ENCODE data around the gene IFNL1. TPM values are rescaled to one million over a fixed set of nuclear protein-coding genes. Genes with fewer than 3 reads are reported as not detected.

IFNL1 gene
- 0.06 to 0.23 TPM in 2 of 5 replicates, not detected in the others for total RNA-seq (2022; extraction: Qiagen RNA extraction; ENCODE audit: low read depth)

GRCh38 chr19:39296055-39296645 is at the start of gene IFNL1:
IFNL1 (plus strand) TSS chr19:39296407; CDS start chr19:39296422, 15 bp downstream.

GRCh38 chr19:39248806-39249205 is 47.4 kb upstream of the IFNL1 start, which contains the start of gene IFNL4:
IFNL4 (minus strand) TSS chr19:39248856.

GRCh38 chr19:39268085-39268484 is 28.1 kb upstream of the IFNL1 start, which contains the start of gene IFNL2:
IFNL2 (plus strand) TSS chr19:39268396; CDS start chr19:39268569, 173 bp downstream.

GRCh38 chr19:39341719-39342604 is 45.8 kb downstream of the IFNL1 start, which contains the start of gene SAMD4B:
SAMD4B (plus strand) TSS chr19:39342421; CDS start chr19:39356894, 14,473 bp downstream.

Other genes starting within 250 kb of the IFNL1 start
- 0.15 to 0.19 TPM (median 0.17 TPM) in 5 replicates for gene ACP7, start 212.0 kb upstream of the IFNL1 start, total RNA-seq (2022; extraction: Qiagen RNA extraction; ENCODE audit: low read depth)
- 96.5 to 129 TPM (median 118 TPM) in 5 replicates for gene PAK4, start 170.6 kb upstream of the IFNL1 start, total RNA-seq (2022; extraction: Qiagen RNA extraction; ENCODE audit: low read depth)
- gene NCCRP1, start 99.4 kb upstream of the IFNL1 start, total RNA-seq (2022; extraction: Qiagen RNA extraction; ENCODE audit: low read depth): 1.4 to 2.0 TPM (median 1.8 TPM) in 5 replicates
- not detected in 5 replicates for gene SYCN, start 92.1 kb upstream of the IFNL1 start, total RNA-seq (2022; extraction: Qiagen RNA extraction; ENCODE audit: low read depth)
- not detected in 5 replicates for gene IFNL3, start 51.4 kb upstream of the IFNL1 start, total RNA-seq (2022; extraction: Qiagen RNA extraction; ENCODE audit: low read depth)
- gene IFNL4, start 47.6 kb upstream of the IFNL1 start, total RNA-seq (2022; extraction: Qiagen RNA extraction; ENCODE audit: low read depth): not detected in 5 replicates
- gene IFNL2, start 28.0 kb upstream of the IFNL1 start, total RNA-seq (2022; extraction: Qiagen RNA extraction; ENCODE audit: low read depth): not detected in 5 replicates
- gene LRFN1, start 24.5 kb downstream of the IFNL1 start, total RNA-seq (2022; extraction: Qiagen RNA extraction; ENCODE audit: low read depth): 8.7 to 14.4 TPM (median 12.9 TPM) in 5 replicates
- gene GMFG, start 39.6 kb downstream of the IFNL1 start, total RNA-seq (2022; extraction: Qiagen RNA extraction; ENCODE audit: low read depth): 0.27 to 0.56 TPM (median 0.34 TPM) in 3 of 5 replicates, not detected in the others
- gene SAMD4B, start 46.0 kb downstream of the IFNL1 start, total RNA-seq (2022; extraction: Qiagen RNA extraction; ENCODE audit: low read depth): 127 to 187 TPM (median 179 TPM) in 5 replicates
- gene PAF1, start 94.7 kb downstream of the IFNL1 start, total RNA-seq (2022; extraction: Qiagen RNA extraction; ENCODE audit: low read depth): 68.3 to 76.1 TPM (median 72.8 TPM) in 5 replicates
- gene MED29, start 95.0 kb downstream of the IFNL1 start, total RNA-seq (2022; extraction: Qiagen RNA extraction; ENCODE audit: low read depth): 61.4 to 66.4 TPM (median 62.4 TPM) in 5 replicates
- 43.4 to 72.0 TPM (median 54.4 TPM) in 5 replicates for gene ZFP36, start 110.4 kb downstream of the IFNL1 start, total RNA-seq (2022; extraction: Qiagen RNA extraction; ENCODE audit: low read depth)
- gene PLEKHG2, start 116.3 kb downstream of the IFNL1 start, total RNA-seq (2022; extraction: Qiagen RNA extraction; ENCODE audit: low read depth): 41.8 to 59.3 TPM (median 48.4 TPM) in 5 replicates
- gene RPS16, start 139.5 kb downstream of the IFNL1 start, total RNA-seq (2022; extraction: Qiagen RNA extraction; ENCODE audit: low read depth): 5,936 to 7,509 TPM (median 7,147 TPM) in 5 replicates
- 177 to 208 TPM (median 191 TPM) in 5 replicates for gene SUPT5H, start 149.2 kb downstream of the IFNL1 start, total RNA-seq (2022; extraction: Qiagen RNA extraction; ENCODE audit: low read depth)
- 168 to 225 TPM (median 213 TPM) in 5 replicates for gene TIMM50, start 184.4 kb downstream of the IFNL1 start, total RNA-seq (2022; extraction: Qiagen RNA extraction; ENCODE audit: low read depth)
- gene DLL3, start 202.5 kb downstream of the IFNL1 start, total RNA-seq (2022; extraction: Qiagen RNA extraction; ENCODE audit: low read depth): 7.7 to 11.3 TPM (median 10.4 TPM) in 5 replicates
- gene SELENOV, start 218.7 kb downstream of the IFNL1 start, total RNA-seq (2022; extraction: Qiagen RNA extraction; ENCODE audit: low read depth): not detected in 5 replicates
- 5.9 to 9.3 TPM (median 7.5 TPM) in 5 replicates for gene EID2B, start 236.4 kb downstream of the IFNL1 start, total RNA-seq (2022; extraction: Qiagen RNA extraction; ENCODE audit: low read depth)
- gene EID2, start 243.8 kb downstream of the IFNL1 start, total RNA-seq (2022; extraction: Qiagen RNA extraction; ENCODE audit: low read depth): 34.9 to 49.9 TPM (median 42.7 TPM) in 5 replicates

Data from A549 treated with CpdA at 1 μM for 4 hours (cell line).